Hepatocyte (in vitro differentiated cells): ENCODE data around the gene NUPR2. TPM values are rescaled to one million over a fixed set of nuclear protein-coding genes. Genes with fewer than 3 reads are reported as not detected.
A peak's percentile ranks its signal among the peaks of the same experiment; 100 is the strongest.
"Not testable (repeated sequence)": the region's sequence is repeated elsewhere in the genome, so short reads cannot be mapped to it uniquely, and the experiment has no call there.

Experiments
- DNase-seq: peaks from one replicate; pipeline ENCODE4 v3.0.0-alpha.2; 2016; ENCODE audit warnings: low spot score
- H2AFZ ChIP-seq: fragments of 200-600 bp; sonication (generic); 2 replicates; pipeline ENCODE4 v1.6.0; 2016; ENCODE audit warnings: antibody characterized with exemption, mild to moderate bottlenecking
- H3K27ac ChIP-seq: fragments of 200-600 bp; sonication (generic); 2 replicates; pipeline ENCODE4 v1.5.1; 2016; ENCODE audit warnings: mild to moderate bottlenecking
- H3K27me3 ChIP-seq: fragments of 200-600 bp; sonication (generic); 2 replicates; pipeline ENCODE4 v1.6.1; 2016
- H3K36me3 ChIP-seq: fragments of 200-600 bp; sonication (generic); replicated peaks from 2 replicates; pipeline ENCODE4 v1.5.1; 2016; ENCODE audit warnings: low read depth; ENCODE audit not compliant: insufficient read depth
- H3K4me1 ChIP-seq: fragments of 200-600 bp; sonication (generic); 2 replicates; pipeline ENCODE4 v1.5.1; 2016; ENCODE audit warnings: mild to moderate bottlenecking, moderate library complexity; ENCODE audit not compliant: insufficient read depth
- H3K4me2 ChIP-seq: fragments of 200-600 bp; sonication (generic); 2 replicates; pipeline ENCODE4 v1.6.0; 2016
- H3K4me3 ChIP-seq: fragments of 200-600 bp; sonication (generic); 2 replicates; pipeline ENCODE4 v1.5.1; 2016; ENCODE audit warnings: mild to moderate bottlenecking
- H3K79me2 ChIP-seq: fragments of 200-600 bp; sonication (generic); 2 replicates; pipeline ENCODE4 v1.6.0; 2017; ENCODE audit warnings: mild to moderate bottlenecking
- H3K9me2 ChIP-seq: fragments of 200-600 bp; sonication (generic); replicated peaks from 2 replicates; pipeline ENCODE4 v1.6.0; 2017; ENCODE audit warnings: mild to moderate bottlenecking; ENCODE audit not compliant: insufficient read depth
- H3K9me3 ChIP-seq: fragments of 200-600 bp; sonication (generic); 2 replicates; pipeline ENCODE4 v1.5.1; 2016; ENCODE audit warnings: low read depth, mild to moderate bottlenecking
- H4K20me1 ChIP-seq: fragments of 200-600 bp; sonication (generic); 2 replicates; pipeline ENCODE4 v1.6.0; 2016; ENCODE audit warnings: mild to moderate bottlenecking; ENCODE audit not compliant: insufficient read depth, poor library complexity, severe bottlenecking
- CTCF ChIP-seq: fragments of 200-600 bp; sonication (generic); IDR thresholded peaks from 2 replicates; pipeline ENCODE4 v1.5.1; 2016; ENCODE audit warnings: antibody characterized with exemption, mild to moderate bottlenecking; ENCODE audit not compliant: poor library complexity
- EZH2 ChIP-seq: fragments of 200-600 bp; sonication (generic); IDR thresholded peaks from 2 replicates; pipeline ENCODE4 v1.6.1; 2016; ENCODE audit warnings: antibody characterized with exemption, mild to moderate bottlenecking, borderline replicate concordance
- EZH2phosphoT487 ChIP-seq: fragments of 200-600 bp; sonication (generic); IDR thresholded peaks from one replicate; pipeline ENCODE4 v1.6.1; 2018; ENCODE audit warnings: antibody characterized with exemption, mild to moderate bottlenecking, low read depth, moderate library complexity; ENCODE audit not compliant: unreplicated experiment, severe bottlenecking
- WGBS: methylation state at CpG from one replicate; pipeline ENCODE4 v1.1.6; 2016; ENCODE audit warnings: low lambda C conversion rate; ENCODE audit errors: missing lambda C conversion rate; 5-methylcytosine and 5-hydroxymethylcytosine counted together
- polyA plus RNA-seq: library from polyadenylated mRNA; unstranded; fragments of >200 nt; fragmentation: Nextera tagmentation; extraction: Ambion mirVana; gene quantifications from 2 replicates; pipeline ENCODE4 v1.2.1, GENCODE V29; 2016
- total RNA-seq: library from RNA; depleted of rRNA; stranded (reverse); fragments of >200 nt; gene quantifications from 2 replicates; pipeline ENCODE4 v1.2.3, GENCODE V29; 2014

Gene NUPR2
- total and polyA plus RNA-seq, 2 experiments from 2014 or later, result not detected

GRCh38 chr7:56097700-56098099 is 18.5 kb downstream of the NUPR2 start:
- Histone ChIP-seq H3K27me3 (no peaks in the 10 kb centered on the region), H3K27ac (no peak overlapping the region), H4K20me1 (no peaks in the 10 kb centered on the region), H3K4me2 (no peak overlapping the region), H3K4me3 (no peak overlapping the region), H3K9me2 (no peaks in the 10 kb centered on the region), H2AFZ (no peak overlapping the region), H3K9me3 (no peaks in the 10 kb centered on the region), H3K36me3 (no peaks in the 10 kb centered on the region), H3K79me2 (no peaks in the 10 kb centered on the region), H3K4me1 (no peaks in the 10 kb centered on the region)
- no peak for DNase-seq
- TF ChIP-seq CTCF (no peak), EZH2 (no peak), EZH2phosphoT487 (no peak)
- WGBS, result 80% methylated on average over 5 of the region's 5 CpGs

- Histone ChIP-seq H3K27ac (no peak within 1 kb of the TSS), H3K4me1 (no peaks in the 10 kb centered on the region), H4K20me1 (no peaks in the 10 kb centered on the region), H3K9me2 (no peaks in the 10 kb centered on the region), H3K27me3 (no peaks in the 10 kb centered on the region), H3K4me2 (no peak within 1 kb of the TSS), H3K9me3 (no peaks in the 10 kb centered on the region), H2AFZ (no peak within 1 kb of the TSS), H3K79me2 (no peaks in the 10 kb centered on the region), H3K36me3 (no peaks in the 10 kb centered on the region), H3K4me3 (no peak within 1 kb of the TSS)
- TF ChIP-seq EZH2 (no peak), CTCF (peak; percentile 35), EZH2phosphoT487 (no peak)
- DNase-seq, result no peak
- WGBS, result 73% methylated on average over 19 of the region's 19 CpGs
Observed at GRCh38 chr7:56092789-56093531, 23.3 kb downstream of the NUPR2 start, which contains the start of gene PHKG1. Gene PHKG1, minus strand, starts transcription at chr7:56092952. Its CDS starts 4,011 bp downstream, at chr7:56088941.

- not testable (repeated sequence) for DNase-seq, H3K27ac ChIP-seq, H3K4me1 ChIP-seq, H2AFZ ChIP-seq, H3K9me2 ChIP-seq, H3K4me2 ChIP-seq, H4K20me1 ChIP-seq, H3K27me3 ChIP-seq, H3K36me3 ChIP-seq, H3K79me2 ChIP-seq, H3K4me3 ChIP-seq, H3K9me3 ChIP-seq
- WGBS, result 92% methylated on average over 6 of the region's 6 CpGs
Observed at GRCh38 chr7:56092388-56092787, 23.8 kb downstream of the NUPR2 start.

GRCh38 chr7:56091591-56091990 is 24.6 kb downstream of the NUPR2 start:
- H4K20me1 ChIP-seq, result no peaks in the 10 kb centered on the region
- DNase-seq, result no peak
- no peak overlapping the region for H2AFZ ChIP-seq
- no peaks in the 10 kb centered on the region for H3K36me3 ChIP-seq
- no peaks in the 10 kb centered on the region for H3K9me2 ChIP-seq
- H3K4me1 ChIP-seq, result no peaks in the 10 kb centered on the region
- H3K9me3 ChIP-seq, result no peaks in the 10 kb centered on the region
- no peaks in the 10 kb centered on the region for H3K27me3 ChIP-seq
- no peak overlapping the region for H3K4me2 ChIP-seq
- WGBS, result 95% methylated on average over 3 of the region's 3 CpGs
- no peak overlapping the region for H3K4me3 ChIP-seq
- H3K27ac ChIP-seq, result no peak overlapping the region
- TF ChIP-seq EZH2 (no peak), EZH2phosphoT487 (no peak)
- no peaks in the 10 kb centered on the region for H3K79me2 ChIP-seq
